Vagina (tissue), 2 donors: Measurements from ENCODE around the gene C16orf87.
"Not testable (repeated sequence)": the region's sequence is repeated elsewhere in the genome, so short reads cannot be mapped to it uniquely, and the experiment has no call there.

ENCODE experiments used
- CTCF ChIP-seq, 3 experiments: fragments of 450-650 bp in 2 of 3; fragments of 200-600 bp in 1 of 3; sonication (generic) in 1 of 3; IDR thresholded peaks; one replicate each; pipeline ENCODE4 v1.5.1; 2017 to 2019; ENCODE audit warnings: antibody characterized with exemption in 3 of 3, mild to moderate bottlenecking in 2 of 3, moderate library complexity in 2 of 3
- POLR2A ChIP-seq, 2 donors: fragments of 450-650 bp; IDR thresholded peaks; one replicate each; pipeline ENCODE4 v1.6.1; 2017; ENCODE audit warnings: antibody characterized with exemption in 2 of 2, mild to moderate bottlenecking in 2 of 2, moderate library complexity in 2 of 2
- POLR2AphosphoS5 ChIP-seq, 2 donors: sonication (generic); formaldehyde crosslinking; IDR thresholded peaks; one replicate each; pipeline ENCODE4 v1.9.0; 2017; ENCODE audit warnings: antibody characterized with exemption in 2 of 2, mild to moderate bottlenecking in 2 of 2, low read depth in 1 of 2; ENCODE audit not compliant: insufficient read depth in 1 of 2

GRCh38 chr16:46784569-46784968, 46.4 kb downstream of the C16orf87 start:
- TF ChIP-seq POLR2A (IDR thresholded peaks at IDR 0.05); CTCF (IDR thresholded peaks at IDR 0.05); POLR2AphosphoS5 (IDR thresholded peaks at IDR 0.05; ENCODE audit: insufficient read depth in 1 of 2, low read depth in 1 of 2): not testable (repeated sequence)
